ENCODE measurements around the gene ZHX3.
"Not testable (repeated sequence)": the region's sequence is repeated elsewhere in the genome, so short reads cannot be mapped to it uniquely, and the experiment has no call there.

ZHX3 gene

DNA sequence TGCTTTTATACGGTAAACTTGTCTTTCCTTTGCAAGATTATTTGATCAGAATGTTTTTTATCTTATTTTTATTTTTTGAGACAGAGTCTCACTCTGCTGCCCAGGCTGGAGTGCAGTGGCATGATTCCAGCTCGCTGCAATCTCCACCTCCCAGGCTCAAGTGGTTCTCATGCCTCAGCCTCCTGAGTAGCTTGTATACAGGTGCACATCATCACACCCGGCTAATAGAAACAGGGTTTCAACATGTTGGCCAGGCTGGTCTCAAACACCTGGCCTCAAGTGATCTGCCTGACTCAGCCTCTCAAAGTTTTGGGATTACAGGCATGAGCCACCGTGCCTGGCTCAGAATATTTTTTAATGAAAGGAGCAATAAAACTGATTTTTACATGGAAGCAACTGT is 14.2 kb upstream of the ZHX3 start:
- DNase-seq, result no peak

- no peak for DNase-seq
Observed at GRCh38 chr20:41330941-41331340, 13.4 kb upstream of the ZHX3 start.

GRCh38 chr20:41330343-41330720 is 12.8 kb upstream of the ZHX3 start:
- DNase-seq, result no peak

DNA sequence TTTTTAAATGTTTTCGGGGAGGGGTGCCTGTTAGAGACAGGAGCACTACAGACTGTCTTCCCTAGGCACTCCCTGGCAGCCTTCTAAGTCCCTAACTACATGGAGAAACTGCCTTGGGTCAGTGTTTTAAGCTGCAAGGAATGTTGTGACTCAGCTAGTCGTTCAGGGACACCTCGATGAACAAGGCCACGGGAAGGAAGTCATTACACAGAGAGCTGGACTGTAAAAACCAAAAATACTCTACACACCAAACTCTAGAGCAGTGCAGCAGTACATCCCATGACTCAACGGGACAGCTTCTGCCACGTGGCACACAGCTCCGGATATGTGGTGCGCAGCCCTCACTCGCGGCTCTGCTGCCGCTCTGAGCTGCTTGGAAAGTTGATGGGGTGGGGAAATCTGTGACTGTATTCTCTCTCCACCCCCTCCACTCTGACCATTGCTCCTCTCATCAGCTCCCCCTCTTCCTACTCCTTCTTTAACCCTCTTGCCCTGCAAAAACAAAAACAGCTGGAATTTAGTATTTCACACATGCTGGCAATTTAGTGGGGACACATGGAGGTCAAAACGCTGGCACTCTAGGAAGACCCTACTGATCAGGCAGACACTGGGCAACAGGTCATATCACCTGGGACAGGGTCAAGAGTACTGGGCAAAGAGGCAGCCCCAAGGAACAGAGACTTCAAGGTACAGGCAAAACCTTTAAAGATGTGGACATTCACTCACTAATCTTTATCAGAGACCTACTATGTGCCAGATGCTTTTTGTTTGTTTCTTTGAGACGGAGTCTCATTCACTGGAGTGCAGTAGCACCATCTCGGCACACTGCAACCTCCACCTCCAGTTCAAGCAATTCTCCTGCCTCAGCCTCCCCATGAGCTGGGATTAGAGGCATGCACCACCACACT is 12.2 kb upstream of the ZHX3 start:
- DNase-seq, result no peak

DNA sequence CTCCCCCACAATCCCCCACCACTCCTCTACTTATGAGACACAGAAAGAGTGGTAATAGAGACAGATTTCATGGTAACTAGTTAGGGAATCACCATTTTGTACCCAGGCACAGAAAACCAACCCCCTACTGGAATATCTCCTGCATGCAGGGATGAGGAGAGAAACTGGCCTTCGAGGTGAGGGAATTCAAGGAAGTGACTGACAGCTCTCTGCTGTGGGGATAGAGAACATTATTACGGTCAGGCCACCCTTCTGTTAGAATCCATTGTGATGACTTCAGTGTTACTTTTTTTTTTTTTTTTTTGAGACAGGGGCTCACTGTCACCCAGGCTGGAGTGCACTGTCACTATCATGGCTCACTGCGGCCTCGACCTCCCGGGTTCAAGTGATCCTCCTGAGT is 9.6 kb upstream of the ZHX3 start:
- DNase-seq, result no peak

DNA sequence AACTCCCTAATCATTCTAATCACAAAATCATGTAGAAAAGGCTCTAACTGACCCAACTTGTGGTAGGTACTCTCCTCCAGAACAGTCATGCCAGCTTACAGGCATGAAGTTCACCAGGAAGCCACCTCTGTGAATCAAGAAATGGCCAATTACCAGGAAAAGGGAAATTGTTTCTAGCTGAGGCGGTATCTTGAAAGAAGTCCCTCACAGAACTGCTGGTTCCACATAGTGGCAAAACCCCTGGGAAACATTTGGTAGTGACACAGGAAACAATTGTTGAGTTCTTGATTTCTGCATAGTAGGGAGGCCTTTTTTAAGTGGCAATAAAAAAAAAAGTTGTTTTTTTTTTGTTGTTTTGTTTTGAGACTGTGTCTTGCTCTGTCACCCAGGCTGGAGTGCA is 3.4 kb upstream of the ZHX3 start:
- DNase-seq, result no peak

DNA sequence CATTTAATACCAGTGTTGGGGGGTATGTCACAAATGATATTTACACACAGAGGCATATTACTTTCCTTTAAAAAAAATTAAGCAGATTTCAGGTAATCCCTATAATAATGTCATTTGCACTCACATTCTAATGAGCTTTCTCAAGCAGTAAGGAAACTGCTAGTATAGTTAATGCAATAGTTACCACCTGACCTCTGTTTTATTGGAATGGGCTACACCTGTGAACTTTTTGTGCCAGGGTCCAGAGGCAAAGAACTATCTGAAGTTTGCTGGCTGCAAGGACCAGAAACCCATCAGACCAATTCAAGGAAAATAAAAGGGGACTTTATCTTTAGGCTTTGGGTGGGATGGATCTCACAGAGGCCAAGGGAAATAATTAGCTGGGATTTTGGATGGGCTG is 2.9 kb upstream of the ZHX3 start:
- DNase-seq, result no peak

GRCh38 chr20:41318271-41318649 is 729 bp upstream of the ZHX3 start:
- peak; percentile 23 for DNase-seq

DNA sequence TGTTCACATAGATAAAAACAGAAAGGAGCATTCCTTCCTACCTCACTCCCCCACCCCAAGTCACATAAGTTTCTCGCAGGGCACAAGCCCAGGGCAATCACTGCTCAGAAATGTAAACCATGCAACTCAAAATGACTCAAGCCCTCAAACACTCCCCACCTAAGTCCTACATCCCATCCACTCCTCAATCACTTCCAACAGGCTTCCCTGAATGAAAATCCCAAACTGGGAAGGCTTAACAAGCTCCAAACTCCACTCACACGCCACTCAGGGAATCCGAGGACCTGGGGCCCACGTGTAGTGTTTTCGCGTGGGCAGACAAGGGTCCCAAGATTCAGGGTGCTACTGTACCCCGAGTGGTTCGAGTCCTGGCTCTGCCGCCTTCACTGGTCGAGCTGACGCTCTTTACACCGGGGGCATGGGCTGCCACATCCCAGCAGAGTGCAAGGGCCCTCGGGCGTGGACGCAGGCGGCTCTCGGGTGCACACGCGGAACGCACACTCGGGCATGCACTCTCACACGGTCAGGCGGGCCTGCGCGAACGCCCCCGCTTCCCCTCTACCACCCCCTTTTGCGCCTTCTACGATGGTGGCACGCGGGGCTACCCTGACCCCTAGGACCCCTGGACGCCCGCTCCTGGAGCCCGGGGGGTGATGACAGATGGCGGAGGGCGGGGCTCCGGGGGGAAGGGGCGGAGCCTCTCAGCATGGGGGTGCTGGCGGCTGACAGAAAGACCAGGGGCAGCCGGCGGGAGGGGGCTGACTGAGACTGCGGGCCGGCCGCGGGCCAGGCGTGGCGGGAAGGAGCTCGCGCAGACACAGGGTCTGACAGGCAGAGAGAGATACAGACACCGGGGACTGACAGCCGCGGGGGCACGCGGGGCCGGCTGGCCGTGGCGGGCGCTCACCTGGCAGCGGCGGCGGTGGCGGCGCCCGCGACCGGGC is 657 bp downstream of the ZHX3 start:
- peak; percentile 30 for DNase-seq

- no peak for DNase-seq
Observed at GRCh38 chr20:41316051-41316450, 1.5 kb downstream of the ZHX3 start.

DNA sequence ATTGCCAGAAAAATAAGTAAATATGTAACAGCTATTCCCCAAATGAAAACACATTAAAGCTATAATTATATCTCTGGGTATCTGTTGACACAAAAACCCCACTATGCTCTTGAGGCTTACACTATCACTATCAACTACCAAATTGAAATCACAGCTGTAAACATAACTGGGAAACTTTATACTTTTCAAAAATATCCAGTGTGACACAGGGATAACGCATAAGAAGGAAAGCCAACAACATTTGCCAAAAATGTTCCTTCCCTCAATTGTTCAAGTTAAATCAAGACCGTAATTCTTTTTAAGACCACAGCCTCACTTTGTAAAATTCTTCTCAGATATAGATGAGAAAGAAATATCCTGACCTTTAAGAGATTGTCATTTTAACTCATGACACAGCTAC is 3.1 kb downstream of the ZHX3 start:
- DNase-seq, result no peak

GRCh38 chr20:41312009-41312408 is 5.5 kb downstream of the ZHX3 start:
- not testable (repeated sequence) for DNase-seq

- no peak for DNase-seq
Observed at GRCh38 chr20:41309817-41310216, 7.7 kb downstream of the ZHX3 start.

GRCh38 chr20:41308726-41309413 is 8.7 kb downstream of the ZHX3 start:
- no peak for DNase-seq

- DNase-seq, result no peak
Observed at GRCh38 chr20:41308290-41308711, 9.2 kb downstream of the ZHX3 start.

GRCh38 chr20:41307021-41307420 is 10.5 kb downstream of the ZHX3 start:
- no peak for DNase-seq

GRCh38 chr20:41306061-41306727 is 11.3 kb downstream of the ZHX3 start:
- DNase-seq, result no peak

DNA sequence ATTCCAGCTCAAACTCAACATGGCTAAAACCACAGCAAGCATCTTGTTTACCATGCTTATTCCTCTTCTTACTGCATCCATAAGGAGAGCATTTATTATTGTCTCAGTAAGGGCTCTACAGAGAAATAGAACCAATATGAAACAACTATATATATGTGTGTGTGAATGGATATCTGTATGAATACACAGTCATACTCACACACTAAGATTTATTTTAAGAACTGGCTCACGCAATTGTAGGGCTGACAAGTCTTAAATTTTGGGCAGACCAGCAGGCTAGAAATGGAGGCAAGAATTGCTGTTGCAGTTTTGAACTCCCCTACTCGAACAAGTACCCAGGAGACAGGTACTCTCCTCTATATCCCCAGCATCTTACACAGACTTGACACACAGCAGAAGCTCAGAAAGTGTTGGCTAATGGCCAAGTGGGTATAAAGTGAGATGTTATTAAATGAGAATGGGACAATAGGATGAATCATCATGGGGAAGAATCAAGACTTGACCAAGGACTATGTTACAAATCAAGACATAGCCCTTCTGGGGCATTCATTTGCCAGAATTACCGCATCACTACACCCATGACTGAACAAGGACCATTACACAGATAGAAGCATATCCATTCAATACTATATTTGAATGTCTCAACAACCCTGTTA is 13.0 kb downstream of the ZHX3 start:
- no peak for DNase-seq

GRCh38 chr20:41304002-41304401 is 13.5 kb downstream of the ZHX3 start:
- DNase-seq, result no peak

DNA sequence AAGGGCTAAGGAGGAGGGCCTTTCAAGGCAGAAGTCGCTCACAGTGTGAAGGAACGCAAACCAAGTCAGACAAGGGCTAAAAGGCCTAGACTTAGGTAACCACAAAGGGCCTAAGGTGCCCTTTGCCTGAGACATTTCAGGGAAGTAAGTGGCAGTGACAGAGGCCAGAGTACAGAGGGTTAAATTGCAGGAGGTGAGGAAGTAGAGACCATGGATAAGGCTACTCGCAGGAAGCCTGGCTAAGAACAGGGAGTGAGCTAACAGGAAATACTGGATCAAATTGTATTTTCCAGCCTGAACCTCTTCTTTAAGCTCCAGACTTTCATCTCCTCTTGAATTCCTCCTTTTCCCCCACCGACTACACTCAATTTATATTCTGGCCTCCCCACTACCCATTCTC is 16.6 kb downstream of the ZHX3 start:
- DNase-seq, result no peak

DNA sequence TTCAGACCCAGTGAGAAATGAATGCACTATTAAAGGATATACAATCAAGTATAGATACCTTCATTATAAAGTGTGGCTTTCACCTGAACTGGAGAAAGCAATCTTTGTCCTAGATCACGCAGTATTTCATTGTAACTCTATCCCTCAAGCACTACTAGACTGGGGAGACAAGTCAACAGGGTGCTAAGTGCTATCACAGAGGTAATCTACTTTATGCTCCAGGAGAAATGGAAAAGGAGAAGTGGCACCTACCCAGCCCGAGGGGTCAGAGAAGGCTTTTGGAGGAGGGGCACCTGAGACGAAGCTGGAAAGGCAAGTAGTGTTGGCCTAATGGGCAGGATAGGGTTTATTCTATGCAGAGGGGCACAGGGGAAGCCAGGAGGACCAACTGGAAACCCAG is 17.1 kb downstream of the ZHX3 start:
- no peak for DNase-seq

- no peak for DNase-seq
Observed at GRCh38 chr20:41299899-41300298, 17.6 kb downstream of the ZHX3 start.

Data from NCI-H748 treated with DMSO at 0.1 percent for 48 hours (cell line).